ENCODE data around the gene GAS2L1. TPM values are rescaled to one million over a fixed set of nuclear protein-coding genes. Genes with fewer than 3 reads are reported as not detected.

GAS2L1 gene
- total and polyA plus RNA-seq, 2 donors (not counting 1 experiment from before 2014, with no cell fraction given), result 0.25 TPM; not detected in 1

GRCh38 chr22:29260601-29261315, 45.7 kb upstream of the GAS2L1 start:
- H3K4me1 ChIP-seq (ENCODE audit: control insufficient read depth in 2 of 2, insufficient read depth in 2 of 2, low read length in 2 of 2), result no peaks in the 10 kb centered on the region
- ChIA-PET CTCF (no interaction called here), POLR2A (no interaction called here)
- no peak overlapping the region for H3K4me3 ChIP-seq (ENCODE audit: control extremely low read depth in 1 of 5, extremely low read depth in 1 of 5, insufficient read depth in 1 of 5, low read depth in 2 of 5, low read length in 4 of 5)
- Mint-ChIP-seq H3K27me3 (no peaks in the 10 kb centered on the region), H3K4me3 (no peak overlapping the region), H3K9me3 (ENCODE audit: insufficient read depth) (no peaks in the 10 kb centered on the region), H3K4me1 (peaks cover 2% of the 10 kb centered on the region), H3K27ac (no peak overlapping the region)
- H3K4me2 ChIP-seq (replicated peaks; ENCODE audit: low read depth, low read length, poor library complexity, severe bottlenecking), result no peak overlapping the region
- no peaks in the 10 kb centered on the region for H3K27me3 ChIP-seq (replicated peaks in 1 of 4; ENCODE audit: control extremely low read depth in 1 of 4, control insufficient read depth in 3 of 4, insufficient read depth in 4 of 4, low read length in 3 of 4)
- H3K9me3 ChIP-seq (ENCODE audit: control extremely low read depth in 1 of 3, control insufficient read depth in 2 of 3, insufficient read depth in 1 of 3, low read length in 2 of 3), result no peaks in the 10 kb centered on the region
- H3K27ac ChIP-seq (ENCODE audit: low read length in 2 of 2), result no peak overlapping the region
- TF ChIP-seq EZH2 (IDR thresholded peaks at IDR 0.05; ENCODE audit: borderline replicate concordance, insufficient read depth, low read depth, low read length, poor library complexity, severe bottlenecking) (no peak), CTCF (IDR thresholded peaks at IDR 0.05) (no peak)
- ATAC-seq (ENCODE audit: low read depth) (no peak), DNase-seq (no peak)
- H4K20me1 ChIP-seq (ENCODE audit: control insufficient read depth, insufficient read depth, low read length, poor library complexity, severe bottlenecking), result no peaks in the 10 kb centered on the region
- H3K36me3 ChIP-seq (replicated peaks in 1 of 2; ENCODE audit: control extremely low read depth in 1 of 2, control insufficient read depth in 1 of 2, extremely low read depth in 1 of 2, insufficient read depth in 2 of 2, low read length in 1 of 2), result no peaks in the 10 kb centered on the region
- no peak overlapping the region for H3K9ac ChIP-seq (ENCODE audit: low read length)
- intact Hi-C loops (cut with micrococcal nuclease), result no loop called here
- no peak overlapping the region for H2AFZ ChIP-seq (ENCODE audit: insufficient read depth, low read depth, low read length, poor library complexity, severe bottlenecking)
- 96% methylated on average over 17 of the region's 17 CpGs for WGBS (ENCODE audit: insufficient coverage)
- H3K79me2 ChIP-seq (ENCODE audit: control insufficient read depth, insufficient read depth, low read length), result no peaks in the 10 kb centered on the region

- peaks cover 9 to 13% of the 10 kb centered on the region in 2 donors for H3K4me1 ChIP-seq (ENCODE audit: control insufficient read depth in 2 of 2, insufficient read depth in 2 of 2, low read length in 2 of 2)
- CTCF ChIA-PET, result interaction anchor here (0.6 kb wide), 1 partner anchor 169 kb away, joined by 3 read pairs; no protein-coding TSS in a partner anchor
- intact Hi-C loops (cut with micrococcal nuclease), result no loop called here
- Mint-ChIP-seq H3K27me3 (no peaks in the 10 kb centered on the region), H3K4me1 (peaks cover 11% of the 10 kb centered on the region), H3K27ac (no peak overlapping the region), H3K4me3 (no peak overlapping the region), H3K9me3 (ENCODE audit: insufficient read depth) (no peaks in the 10 kb centered on the region)
- ATAC-seq (ENCODE audit: low read depth), result no peak
- H3K9ac ChIP-seq (ENCODE audit: low read length), result no peak overlapping the region
- H2AFZ ChIP-seq (ENCODE audit: insufficient read depth, low read depth, low read length, poor library complexity, severe bottlenecking), result no peak overlapping the region
- H3K4me3 ChIP-seq (ENCODE audit: control extremely low read depth in 1 of 5, extremely low read depth in 1 of 5, insufficient read depth in 1 of 5, low read depth in 2 of 5, low read length in 4 of 5), result no peak overlapping the region
- H3K4me2 ChIP-seq (replicated peaks; ENCODE audit: low read depth, low read length, poor library complexity, severe bottlenecking), result no peak overlapping the region
- peaks cover 7% of the 10 kb centered on the region for H4K20me1 ChIP-seq (ENCODE audit: control insufficient read depth, insufficient read depth, low read length, poor library complexity, severe bottlenecking)
- DNase-seq, result no peak
- H3K79me2 ChIP-seq (ENCODE audit: control insufficient read depth, insufficient read depth, low read length), result peaks cover 25% of the 10 kb centered on the region
- POLR2A ChIA-PET, result no interaction called here
- no peaks in the 10 kb centered on the region for H3K36me3 ChIP-seq (replicated peaks in 1 of 2; ENCODE audit: control extremely low read depth in 1 of 2, control insufficient read depth in 1 of 2, extremely low read depth in 1 of 2, insufficient read depth in 2 of 2, low read length in 1 of 2)
- WGBS (ENCODE audit: insufficient coverage), result 94% methylated on average over 14 of the region's 14 CpGs
- no peaks in the 10 kb centered on the region for H3K27me3 ChIP-seq (replicated peaks in 1 of 4; ENCODE audit: control extremely low read depth in 1 of 4, control insufficient read depth in 3 of 4, insufficient read depth in 4 of 4, low read length in 3 of 4)
- no peak overlapping the region for H3K27ac ChIP-seq (ENCODE audit: low read length in 2 of 2)
- TF ChIP-seq EZH2 (IDR thresholded peaks at IDR 0.05; ENCODE audit: borderline replicate concordance, insufficient read depth, low read depth, low read length, poor library complexity, severe bottlenecking) (no peak), CTCF (IDR thresholded peaks at IDR 0.05) (no peak)
- H3K9me3 ChIP-seq (ENCODE audit: control extremely low read depth in 1 of 3, control insufficient read depth in 2 of 3, insufficient read depth in 1 of 3, low read length in 2 of 3), result no peaks in the 10 kb centered on the region
Measured at GRCh38 chr22:29263791-29264276, 42.6 kb upstream of the GAS2L1 start.

Measured in B cell (primary cell).